Thyroid gland (tissue), 4 donors: ENCODE results near the gene KAT7. TPM values are rescaled to one million over a fixed set of nuclear protein-coding genes. Genes with fewer than 3 reads are reported as not detected.

Experiments
- DNase-seq, 2 donors: peaks; one replicate each; pipeline ENCODE4 v3.0.0-alpha.2; 2019
- H3K27ac ChIP-seq, 3 donors: fragments of 200-600 bp; sonication (generic); 1 replicate in 2 of 3; 2 replicates in 1 of 3; pipeline ENCODE4 v1.5.1; 2016 to 2019; ENCODE audit warnings: mild to moderate bottlenecking in 1 of 3, moderate library complexity in 1 of 3
- H3K27me3 ChIP-seq: fragments of 200-600 bp; sonication (generic); one replicate; pipeline ENCODE4 v1.5.1; 2019
- H3K36me3 ChIP-seq, 2 donors: fragments of 200-600 bp; sonication (generic); one replicate each; pipeline ENCODE4 v1.5.1; 2016 to 2019
- H3K4me1 ChIP-seq, 2 donors: fragments of 200-600 bp; sonication (generic); one replicate each; pipeline ENCODE4 v1.5.1; 2017 to 2019
- H3K4me3 ChIP-seq, 3 donors: fragments of 200-600 bp; sonication (generic); replicated peaks in 1 of 3; 1 replicate in 2 of 3; 2 replicates in 1 of 3; pipeline ENCODE4 v1.5.1; 2016; ENCODE audit warnings: mild to moderate bottlenecking in 1 of 3
- H3K9me3 ChIP-seq: fragments of 200-600 bp; sonication (generic); one replicate; pipeline ENCODE4 v1.5.1; 2017
- CTCF ChIP-seq, 6 experiments: fragments of 200-600 bp in 3 of 6; fragments of 450-650 bp in 3 of 6; sonication (generic) in 3 of 6; IDR thresholded peaks; one replicate each; pipeline ENCODE4 v1.5.1; 2016 to 2019; ENCODE audit warnings: antibody characterized with exemption in 6 of 6, mild to moderate bottlenecking in 2 of 6, inconsistent platforms in 1 of 6, moderate library complexity in 1 of 6
- POLR2A ChIP-seq, 2 donors: fragments of 450-650 bp; IDR thresholded peaks; one replicate each; pipeline ENCODE4 v1.6.1; 2017; ENCODE audit warnings: antibody characterized with exemption in 2 of 2, mild to moderate bottlenecking in 2 of 2, moderate library complexity in 1 of 2
- WGBS, 2 donors: methylation state at CpG; one replicate each; pipeline ENCODE4 v1.1.5; 2017; 5-methylcytosine and 5-hydroxymethylcytosine counted together
- intact Hi-C: fragments of 100-400 bp; cut with DNase I; formaldehyde crosslinking; loops from one replicate; pipeline ENCODE4 v1.15.1; 2023
- total RNA-seq, 4 donors: library from RNA; depleted of rRNA; stranded (reverse); fragments of >200 nt; gene quantifications; one replicate each; pipeline ENCODE4 v1.2.3, GENCODE V29; 2016

Gene KAT7
- total RNA-seq, 4 donors from 2014 or later, result 57.5 to 127 (median 76.1) TPM

GRCh38 chr17:49850218-49850610 is 61.7 kb downstream of the KAT7 start:
- H3K27me3 ChIP-seq, result no peaks in the 10 kb centered on the region
- no peaks in the 10 kb centered on the region for H3K36me3 ChIP-seq
- H3K4me3 ChIP-seq, result no peak overlapping the region
- peaks cover 3 to 9% of the 10 kb centered on the region in 2 donors for H3K4me1 ChIP-seq
- no peak for DNase-seq
- intact Hi-C loops, result loop anchor here (5.0 kb wide), 2 partner anchors 143 to 273 kb away; partner anchors contain the start of genes NXPH3 and SLC35B1
- no peak overlapping the region for H3K27ac ChIP-seq
- H3K9me3 ChIP-seq, result no peaks in the 10 kb centered on the region
- TF ChIP-seq POLR2A (IDR thresholded peaks at IDR 0.05), result no peak
- 86 to 92% methylated on average over 5 of the region's 5 CpGs for WGBS, 2 donors

GRCh38 chr17:49850772-49851386 is 62.4 kb downstream of the KAT7 start:
- H3K27ac ChIP-seq, result peak overlapping the region in 1 of 3 donors; percentile 8
- H3K36me3 ChIP-seq, result no peaks in the 10 kb centered on the region
- H3K9me3 ChIP-seq, result no peaks in the 10 kb centered on the region
- H3K27me3 ChIP-seq, result no peaks in the 10 kb centered on the region
- 4 to 7% methylated on average over 32 to 45 of the region's 61 CpGs for WGBS, 2 donors
- TF ChIP-seq CTCF (IDR thresholded peaks at IDR 0.05), result no peak
- no peak for TF ChIP-seq POLR2A (IDR thresholded peaks at IDR 0.05)
- H3K4me1 ChIP-seq, result peaks cover 3 to 9% of the 10 kb centered on the region in 2 donors
- intact Hi-C loops, result loop anchor here (5.0 kb wide), 2 partner anchors 144 to 274 kb away; partner anchors contain the start of genes NXPH3 and SLC35B1
- DNase-seq, result peak; percentile 37
- peak overlapping the region in 1 of 3 donors; percentile 56 for H3K4me3 ChIP-seq

GRCh38 chr17:49851387-49852291 is 63.2 kb downstream of the KAT7 start:
- WGBS, 2 donors, result 5 to 9% methylated on average over 44 to 55 of the region's 55 CpGs
- H3K9me3 ChIP-seq, result no peaks in the 10 kb centered on the region
- H3K4me1 ChIP-seq, result peaks cover 3 to 9% of the 10 kb centered on the region in 2 donors
- DNase-seq, result peak; percentile 77 to 79
- peak overlapping the region in 2 of 3 donors; percentile 10 to 56 for H3K4me3 ChIP-seq
- H3K36me3 ChIP-seq, result no peaks in the 10 kb centered on the region
- intact Hi-C loops, result loop anchor here (5.0 kb wide), 2 partner anchors 144 to 274 kb away; partner anchors contain the start of genes NXPH3 and SLC35B1
- TF ChIP-seq POLR2A (IDR thresholded peaks at IDR 0.05) (peak in 1 of 2 donors; percentile 1), CTCF (IDR thresholded peaks at IDR 0.05) (peak in 5 of 6 experiments; percentile 47 to 79 (median 71))
- H3K27ac ChIP-seq, result peak overlapping the region in 1 of 3 donors; percentile 8
- no peaks in the 10 kb centered on the region for H3K27me3 ChIP-seq

- no peak overlapping the region for H3K27ac ChIP-seq
- no peaks in the 10 kb centered on the region for H3K36me3 ChIP-seq
- H3K4me1 ChIP-seq, result peaks cover 3 to 9% of the 10 kb centered on the region in 2 donors
- no peaks in the 10 kb centered on the region for H3K27me3 ChIP-seq
- no peak for DNase-seq
- H3K9me3 ChIP-seq, result no peaks in the 10 kb centered on the region
- TF ChIP-seq POLR2A (IDR thresholded peaks at IDR 0.05) (no peak), CTCF (IDR thresholded peaks at IDR 0.05) (no peak)
- intact Hi-C loops, result loop anchor here (5.0 kb wide), 2 partner anchors 146 to 276 kb away; partner anchors contain the start of genes NXPH3 and SLC35B1
- WGBS, 2 donors, result 70 to 81% methylated on average over 10 of the region's 10 CpGs
- no peak overlapping the region for H3K4me3 ChIP-seq
These were observed 65.1 kb downstream of the KAT7 start for GRCh38 chr17:49853470-49854015.

GRCh38 chr17:49854126-49854525 is 65.6 kb downstream of the KAT7 start:
- TF ChIP-seq CTCF (IDR thresholded peaks at IDR 0.05), result no peak
- TF ChIP-seq POLR2A (IDR thresholded peaks at IDR 0.05), result no peak
- WGBS, 2 donors, result 87 to 94% methylated on average over 5 of the region's 5 CpGs
- peaks cover 3 to 9% of the 10 kb centered on the region in 2 donors for H3K4me1 ChIP-seq
- no peak overlapping the region for H3K27ac ChIP-seq
- intact Hi-C loops, result loop anchor here (5.0 kb wide), 2 partner anchors 147 to 277 kb away; partner anchors contain the start of genes NXPH3 and SLC35B1
- no peaks in the 10 kb centered on the region for H3K36me3 ChIP-seq
- no peak overlapping the region for H3K4me3 ChIP-seq
- no peaks in the 10 kb centered on the region for H3K27me3 ChIP-seq
- no peaks in the 10 kb centered on the region for H3K9me3 ChIP-seq
- DNase-seq, result no peak
